RWPE1 (cell line): ENCODE data around the gene ANTKMT.
"Not testable (repeated sequence)": the region's sequence is repeated elsewhere in the genome, so short reads cannot be mapped to it uniquely, and the experiment has no call there.

Source experiments
- CTCF ChIA-PET: fragments of 350-600 bp; sonication (Branson Sonifier 250); formaldehyde crosslinking; extraction: SDS; loops from one replicate; lab custom pipeline; 2021; lab: Yijun Ruan, JAX
- POLR2A ChIA-PET: fragments of 400-600 bp; formaldehyde crosslinking; extraction: SDS; loops from one replicate; lab custom pipeline; 2020; ENCODE audit warnings: antibody characterized with exemption; ENCODE audit not compliant: low non-redundant PET; lab: Yijun Ruan, JAX
- DNase-seq: peaks from one replicate; pipeline ENCODE4 v3.0.0; 2012; ENCODE audit warnings: low spot score
- H3K27ac ChIP-seq: fragments of 450-650 bp; 2 replicates; pipeline ENCODE4 v1.5.1; 2017
- TF ChIP-seq, protein P1 (sequence below): fragments of 450-650 bp; conservative IDR thresholded peaks from 2 replicates; pipeline ENCODE4 v1.5.1; 2017; ENCODE audit warnings: low read depth, mild to moderate bottlenecking

ANTKMT gene

DNA sequence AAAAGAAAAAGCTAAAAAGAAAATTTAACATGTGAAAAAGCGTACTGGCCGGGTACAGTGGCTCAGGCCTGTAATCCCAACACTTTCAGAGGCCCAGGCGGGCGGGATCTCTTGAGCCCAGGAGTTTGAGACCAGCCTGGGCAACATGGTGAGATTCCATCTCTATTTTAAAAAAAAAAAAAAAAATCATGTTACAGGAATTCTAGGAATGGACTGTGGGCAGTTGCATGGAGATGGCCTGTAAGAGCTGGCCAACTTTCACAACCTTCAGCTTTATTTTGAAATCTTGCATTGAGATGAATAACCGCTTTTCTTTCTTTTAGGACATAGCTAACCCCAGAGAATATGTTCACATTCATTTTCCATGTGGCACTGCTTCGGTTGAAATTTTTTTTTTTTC is 28.1 kb downstream of the ANTKMT start:
- peak overlapping the region; percentile 64 for H3K27ac ChIP-seq
- CTCF ChIA-PET: interaction anchor here (0.7 to 3.2 kb wide), 2 partner anchors 36 to 199 kb away, joined by 4 to 18 read pairs; no protein-coding TSS in a partner anchor
- POLR2A ChIA-PET: interaction anchor here (0.7 to 0.9 kb wide), 2 partner anchors 11 to 183 kb away, joined by 3 read pairs; no protein-coding TSS in a partner anchor
- TF ChIP-seq, protein P1, sequence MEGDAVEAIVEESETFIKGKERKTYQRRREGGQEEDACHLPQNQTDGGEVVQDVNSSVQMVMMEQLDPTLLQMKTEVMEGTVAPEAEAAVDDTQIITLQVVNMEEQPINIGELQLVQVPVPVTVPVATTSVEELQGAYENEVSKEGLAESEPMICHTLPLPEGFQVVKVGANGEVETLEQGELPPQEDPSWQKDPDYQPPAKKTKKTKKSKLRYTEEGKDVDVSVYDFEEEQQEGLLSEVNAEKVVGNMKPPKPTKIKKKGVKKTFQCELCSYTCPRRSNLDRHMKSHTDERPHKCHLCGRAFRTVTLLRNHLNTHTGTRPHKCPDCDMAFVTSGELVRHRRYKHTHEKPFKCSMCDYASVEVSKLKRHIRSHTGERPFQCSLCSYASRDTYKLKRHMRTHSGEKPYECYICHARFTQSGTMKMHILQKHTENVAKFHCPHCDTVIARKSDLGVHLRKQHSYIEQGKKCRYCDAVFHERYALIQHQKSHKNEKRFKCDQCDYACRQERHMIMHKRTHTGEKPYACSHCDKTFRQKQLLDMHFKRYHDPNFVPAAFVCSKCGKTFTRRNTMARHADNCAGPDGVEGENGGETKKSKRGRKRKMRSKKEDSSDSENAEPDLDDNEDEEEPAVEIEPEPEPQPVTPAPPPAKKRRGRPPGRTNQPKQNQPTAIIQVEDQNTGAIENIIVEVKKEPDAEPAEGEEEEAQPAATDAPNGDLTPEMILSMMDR: no peak
- no peak for DNase-seq

DNA sequence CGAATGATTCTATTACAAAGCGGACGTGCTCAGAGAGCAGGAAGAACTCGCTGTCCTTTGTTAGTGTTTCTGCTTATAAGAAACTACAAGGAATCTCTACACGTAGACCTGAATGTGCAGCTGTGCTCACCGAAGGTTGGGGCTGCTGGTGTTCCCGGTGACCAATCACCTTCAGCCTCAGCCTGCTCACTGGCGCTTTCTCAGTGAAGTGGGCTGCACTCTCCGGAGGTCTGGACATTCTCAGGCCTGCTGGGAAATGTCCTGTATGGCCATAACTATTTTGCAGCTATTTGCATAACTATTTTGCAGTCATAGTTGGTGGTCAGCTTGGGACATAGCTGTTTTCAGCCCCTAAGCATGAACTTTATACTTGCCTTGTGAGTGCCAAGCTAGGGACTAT is 29.5 kb downstream of the ANTKMT start:
- TF ChIP-seq, protein P1: no peak
- no peak overlapping the region for H3K27ac ChIP-seq
- CTCF ChIA-PET: interaction anchor here (1.2 kb wide), 1 partner anchor 10 kb away, joined by 6 read pairs; the partner anchor contains the start of gene CIAO3
- DNase-seq: no peak
- POLR2A ChIA-PET: no interaction called here

DNA sequence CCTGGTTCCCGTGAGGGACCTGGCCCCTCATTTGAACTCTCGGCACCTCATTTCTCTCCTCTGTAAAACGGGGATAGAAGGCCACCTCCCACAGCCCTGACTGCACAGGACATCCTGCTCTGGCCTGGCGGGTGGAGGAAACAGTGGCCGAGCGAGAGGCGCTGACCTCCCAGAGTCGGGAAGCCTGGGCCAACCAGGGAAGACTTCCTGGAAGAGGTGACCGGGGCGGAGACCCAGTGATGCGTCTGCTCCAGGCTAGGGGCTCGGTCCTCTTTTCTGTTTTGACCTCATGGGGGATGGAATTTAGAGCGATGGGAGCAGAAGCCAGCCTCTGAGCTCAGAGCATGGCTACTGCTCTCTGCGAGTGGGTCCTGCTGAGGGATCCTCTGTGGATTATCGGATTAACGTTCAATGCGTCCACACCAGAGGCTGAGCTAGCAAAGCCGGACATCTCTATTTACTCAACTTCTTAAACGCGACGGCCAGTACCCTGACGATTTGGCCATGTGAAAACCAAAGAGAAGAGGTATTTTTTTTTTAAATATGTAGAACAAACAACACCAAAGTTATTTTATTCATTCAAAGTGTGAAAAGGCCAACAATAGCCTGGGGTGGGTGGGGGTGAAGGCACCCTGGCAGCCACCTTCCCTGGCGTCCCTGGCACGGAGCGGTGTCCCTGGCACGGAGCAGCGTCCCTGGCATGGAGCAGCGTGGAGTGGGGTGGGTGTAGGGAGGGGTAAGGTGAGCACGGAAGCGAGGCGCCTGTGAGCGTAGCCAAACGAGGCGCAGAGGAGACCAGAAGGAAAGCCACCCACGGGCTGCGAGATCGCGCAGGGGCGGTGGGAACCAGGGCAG is 30.4 kb downstream of the ANTKMT start:
- POLR2A ChIA-PET: interaction anchor here (0.5 kb wide), 1 partner anchor 8 kb away, joined by 6 read pairs; no protein-coding TSS in a partner anchor
- TF ChIP-seq, protein P1: no peak
- no peak for DNase-seq
- no peak overlapping the region for H3K27ac ChIP-seq
- CTCF ChIA-PET: interaction anchor here (0.7 kb wide), 1 partner anchor 35 kb away, joined by 4 read pairs; no protein-coding TSS in a partner anchor

DNA sequence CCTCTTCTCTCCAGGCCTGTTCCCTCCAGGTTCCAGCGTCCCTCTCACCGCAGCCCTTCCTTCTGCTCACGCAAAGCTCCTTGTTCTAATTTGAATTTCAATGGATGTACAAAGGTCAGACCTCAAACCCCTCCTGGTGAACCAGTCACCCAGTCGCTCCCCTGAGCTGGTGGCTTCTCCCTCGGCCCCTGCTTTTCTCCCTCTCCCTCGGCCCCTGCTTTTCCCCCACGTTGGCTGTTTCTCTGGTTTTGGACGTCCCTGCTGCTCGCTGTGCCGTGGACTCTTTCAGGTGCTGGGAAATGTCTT is 31.0 kb downstream of the ANTKMT start:
- TF ChIP-seq, protein P1: no peak
- DNase-seq: no peak
- ChIA-PET CTCF (interaction anchor here (0.7 kb wide), 1 partner anchor 34 kb away, joined by 4 read pairs; no protein-coding TSS in a partner anchor), POLR2A (interaction anchor here (0.5 kb wide), 1 partner anchor 9 kb away, joined by 6 read pairs; no protein-coding TSS in a partner anchor)
- H3K27ac ChIP-seq: no peak overlapping the region

DNA sequence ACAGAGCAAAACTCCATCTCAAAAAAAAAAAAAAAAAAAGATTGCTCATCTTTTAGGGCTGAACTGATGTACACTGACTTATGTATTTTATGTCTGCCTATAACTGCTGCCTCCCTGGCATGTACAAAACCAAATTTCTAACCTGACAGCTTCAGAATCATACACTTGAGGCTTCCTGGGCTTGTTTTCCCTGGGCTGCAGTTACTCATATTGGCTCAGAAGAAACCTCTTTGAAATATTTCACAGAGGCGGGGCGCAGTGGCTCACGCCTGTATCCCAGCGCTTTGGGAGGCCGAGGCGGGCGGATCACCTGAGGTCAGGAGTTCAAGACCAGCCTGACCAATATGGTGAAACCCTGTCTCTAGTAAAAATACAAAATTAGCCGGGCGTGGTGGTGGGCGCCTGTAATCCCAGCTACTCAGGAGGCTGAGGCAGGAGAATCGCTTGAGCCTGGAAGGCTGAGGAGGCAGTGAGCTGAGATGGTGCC is 33.2 kb downstream of the ANTKMT start:
- POLR2A ChIA-PET: interaction anchor here (0.6 kb wide), 1 partner anchor 27 kb away, joined by 6 read pairs; no protein-coding TSS in a partner anchor
- CTCF ChIA-PET: interaction anchor here (1.0 kb wide), 1 partner anchor 31 kb away, joined by 3 read pairs; no protein-coding TSS in a partner anchor
- peak overlapping the region; percentile 23; the same call in 1 of the 2 replicates for H3K27ac ChIP-seq
- not testable (repeated sequence) for DNase-seq

DNA sequence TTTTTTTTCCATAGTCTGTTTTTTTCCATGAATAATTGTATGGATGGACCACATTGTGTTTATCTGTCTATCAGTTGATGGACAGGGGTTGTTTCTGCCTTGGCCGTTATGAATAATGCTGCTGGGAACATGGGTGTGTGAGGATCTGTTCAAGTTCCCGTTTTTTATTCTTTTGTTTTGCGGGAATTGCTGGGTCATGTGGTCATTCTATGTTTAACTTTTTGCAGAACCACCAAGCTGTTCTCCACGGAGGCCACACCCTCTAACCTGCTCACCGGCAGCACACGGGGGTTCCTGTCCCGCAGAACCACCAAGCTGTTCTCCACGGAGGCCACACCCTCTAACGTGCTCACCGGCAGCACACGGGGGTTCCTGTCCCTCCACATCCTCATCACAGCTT is 33.7 kb downstream of the ANTKMT start:
- TF ChIP-seq, protein P1: no peak
- H3K27ac ChIP-seq: peak overlapping the region; percentile 23; the same call in 1 of the 2 replicates
- no peak for DNase-seq
- ChIA-PET POLR2A (interaction anchor here (0.6 kb wide), 1 partner anchor 26 kb away, joined by 6 read pairs; no protein-coding TSS in a partner anchor), CTCF (interaction anchor here (0.6 to 1.0 kb wide), 2 partner anchors 30 to 48 kb away, joined by 3 read pairs; no protein-coding TSS in a partner anchor)
